LHCN-M2 (cell line): Measurements from ENCODE around the gene ACOT9. TPM values are rescaled to one million over a fixed set of nuclear protein-coding genes. Genes with fewer than 3 reads are reported as not detected.
A peak's percentile ranks its signal among the peaks of the same experiment; 100 is the strongest.
"Not testable (repeated sequence)": the region's sequence is repeated elsewhere in the genome, so short reads cannot be mapped to it uniquely, and the experiment has no call there.

Experiments used
- DNase-seq: peaks from one replicate; pipeline ENCODE4 v3.0.0-alpha.2; 2012; ENCODE audit warnings: low read depth
- total RNA-seq: library from RNA; depleted of rRNA; stranded (reverse); fragments of >200 nt; gene quantifications from 2 replicates; pipeline ENCODE4 v1.2.3, GENCODE V29; 2014

The ACOT9 gene
- total RNA-seq, 1 experiment from 2014 or later = 66.5 TPM

- DNase-seq = no peak
These were observed 22.8 kb upstream of the ACOT9 start for GRCh38 chrX:23765868-23766267.

- no peak for DNase-seq
These were observed 22.4 kb upstream of the ACOT9 start for GRCh38 chrX:23765449-23765848.

GRCh38 chrX:23764188-23764984 lies 21.3 kb upstream of the ACOT9 start:
- no peak for DNase-seq

- no peak for DNase-seq
These were observed 16.7 kb upstream of the ACOT9 start for GRCh38 chrX:23759821-23760220.

- peak; percentile 53 for DNase-seq
These were observed 13.1 kb upstream of the ACOT9 start for GRCh38 chrX:23756165-23756564.

- no peak for DNase-seq
These were observed 11.6 kb upstream of the ACOT9 start for GRCh38 chrX:23754664-23755063.

- DNase-seq = peak; percentile 39
These were observed 9.8 kb upstream of the ACOT9 start for GRCh38 chrX:23752740-23753415.

- DNase-seq = no peak
These were observed 6.5 kb upstream of the ACOT9 start for GRCh38 chrX:23749576-23749975.

- no peak for DNase-seq
These were observed 6.1 kb upstream of the ACOT9 start for GRCh38 chrX:23749129-23749528.

- DNase-seq = no peak
These were observed 2.7 kb upstream of the ACOT9 start for GRCh38 chrX:23745786-23746185.

GRCh38 chrX:23743623-23743971 lies 521 bp upstream of the ACOT9 start:
- DNase-seq = not testable (repeated sequence)

- peak; percentile 77 for DNase-seq
These were observed 841 bp downstream of the ACOT9 start for GRCh38 chrX:23742174-23742696.

GRCh38 chrX:23737413-23737812 lies 5.7 kb downstream of the ACOT9 start:
- peak; percentile 7 for DNase-seq

GRCh38 chrX:23736030-23736429 lies 7.0 kb downstream of the ACOT9 start:
- no peak for DNase-seq

GRCh38 chrX:23732704-23733103 lies 10.4 kb downstream of the ACOT9 start:
- no peak for DNase-seq

- peak; percentile 14 for DNase-seq
These were observed 11.1 kb downstream of the ACOT9 start for GRCh38 chrX:23731951-23732350.

- no peak for DNase-seq
These were observed 13.9 kb downstream of the ACOT9 start for GRCh38 chrX:23729214-23729613.

GRCh38 chrX:23727206-23727605 lies 15.9 kb downstream of the ACOT9 start:
- DNase-seq = no peak

- no peak for DNase-seq
These were observed 16.9 kb downstream of the ACOT9 start for GRCh38 chrX:23726191-23726590.

- no peak for DNase-seq
These were observed 22.9 kb downstream of the ACOT9 start for GRCh38 chrX:23720117-23720677.

GRCh38 chrX:23705235-23705634 lies 37.8 kb downstream of the ACOT9 start:
- DNase-seq = no peak

GRCh38 chrX:23704673-23705206 lies 38.3 kb downstream of the ACOT9 start:
- DNase-seq = no peak
